HCT116 (cell line): Measurements from ENCODE around the gene FZR1. TPM values are rescaled to one million over a fixed set of nuclear protein-coding genes. Genes with fewer than 3 reads are reported as not detected.

Source experiments
- ATAC-seq: fragments of 200-7000 bp; cut with Tn5 transposase; 2 replicates; pipeline ENCODE4 v1.9.1; 2020; ENCODE audit warnings: mild to moderate bottlenecking, moderate library complexity
- BruUV-seq: library from RNA; stranded (reverse); fragments of 400-500 nt; replicated peaks from 2 replicates; lab custom pipeline; 2021; lab: Mats Ljungman, UMichigan
- CTCF ChIA-PET: fragments of 300-600 bp; sonication (Branson Sonifier 250); formaldehyde crosslinking; loops from one replicate; lab custom pipeline; 2021; ENCODE audit warnings: antibody characterized with exemption; lab: Charles Lee
- POLR2A ChIA-PET: fragments of 300-600, 350-600 bp; sonication (Branson Sonifier 250); formaldehyde crosslinking; loops from one replicate; lab custom pipeline; 2021; ENCODE audit warnings: antibody characterized with exemption; lab: Charles Lee
- RAD21 ChIA-PET, 2 experiments: fragments of 300-600 bp; sonication (Branson Sonifier 250); formaldehyde crosslinking; loops; one replicate each; lab custom pipeline; 2023; ENCODE audit warnings: low total read pairs in 2 of 2; ENCODE audit not compliant: uncharacterized antibody in 2 of 2, unreplicated experiment in 2 of 2, low non-redundant PET in 1 of 2; lab: Charles Lee
- DNase-seq: peaks from one replicate; pipeline ENCODE4 v3.0.0-alpha.2; 2010; ENCODE audit warnings: low read depth, low spot score
- H2AFZ ChIP-seq: fragments of 200-600 bp; shearing (Covaris generic), sonication (generic); 2 replicates; pipeline ENCODE4 v1.6.1; 2017; ENCODE audit warnings: low read depth, mixed run types, mixed read lengths, antibody characterized with exemption, low read length; ENCODE audit not compliant: poor library complexity, severe bottlenecking
- H3K27ac ChIP-seq: 2 replicates; pipeline ENCODE4 v1.5.1; 2012; ENCODE audit warnings: low read depth, low read length
- H3K27me3 ChIP-seq: fragments of 200-600 bp; sonication (generic); 2 replicates; pipeline ENCODE4 v1.6.1; 2016; ENCODE audit warnings: mixed run types, low read length, mixed read lengths; ENCODE audit not compliant: insufficient read depth
- H3K36me3 ChIP-seq, 2 experiments: fragments of 200-500 bp in 1 of 2; fragments of 200-600 bp in 1 of 2; sonication (Bioruptor generic) in 1 of 2; sonication (generic) in 1 of 2; 2 replicates each; pipeline versions ENCODE4 v1.5.1 to v1.6.1; 2014 to 2016; ENCODE audit warnings: low read length in 2 of 2, inconsistent platforms in 1 of 2, mixed read lengths in 1 of 2, mixed run types in 1 of 2; ENCODE audit not compliant: insufficient read depth in 2 of 2, control insufficient read depth in 1 of 2
- H3K4me1 ChIP-seq, 2 experiments: fragments of 200-600 bp in 1 of 2; sonication (generic) in 1 of 2; 2 replicates each; pipeline versions ENCODE4 v1.5.1 to v1.6.1; 2012 to 2017; ENCODE audit warnings: low read length in 2 of 2, inconsistent platforms in 1 of 2, mild to moderate bottlenecking in 1 of 2, mixed read lengths in 1 of 2, mixed run types in 1 of 2, moderate library complexity in 1 of 2; ENCODE audit not compliant: insufficient read depth in 2 of 2, control insufficient read depth in 1 of 2
- H3K4me2 ChIP-seq: fragments of 200-600 bp; sonication (generic); 2 replicates; pipeline ENCODE4 v1.6.1; 2017; ENCODE audit warnings: mixed run types, low read length, mixed read lengths
- H3K4me3 ChIP-seq, 2 experiments: fragments of 200-600 bp in 1 of 2; sonication (generic) in 1 of 2; replicated peaks in 1 of 2; 2 replicates each; pipeline ENCODE4 v1.5.1; 2011 to 2016; ENCODE audit warnings: low read length in 2 of 2, control low read depth in 1 of 2, low read depth in 1 of 2, mild to moderate bottlenecking in 1 of 2, mixed read lengths in 1 of 2, mixed run types in 1 of 2
- H3K79me2 ChIP-seq: fragments of 200-600 bp; sonication (generic); 2 replicates; pipeline ENCODE4 v1.6.1; 2017; ENCODE audit warnings: mild to moderate bottlenecking, mixed run types, low read length, moderate library complexity, mixed read lengths; ENCODE audit not compliant: insufficient read depth
- H3K9ac ChIP-seq: fragments of 200-600 bp; sonication (generic); 2 replicates; pipeline ENCODE4 v1.6.1; 2016; ENCODE audit warnings: low read length, mixed read lengths
- H3K9me2 ChIP-seq: fragments of 200-600 bp; sonication (generic), shearing (Covaris generic); 2 replicates; pipeline ENCODE4 v1.6.1; 2017; ENCODE audit warnings: mixed run types, mild to moderate bottlenecking, moderate library complexity; ENCODE audit not compliant: insufficient read depth
- H3K9me3 ChIP-seq, 2 experiments: fragments of 200-500 bp in 1 of 2; fragments of 200-600 bp in 1 of 2; sonication (Bioruptor generic) in 1 of 2; sonication (generic) in 1 of 2; 2 replicates each; pipeline ENCODE4 v1.6.1; 2014 to 2017; ENCODE audit warnings: low read length in 2 of 2, mixed read lengths in 2 of 2, inconsistent platforms in 1 of 2, low read depth in 1 of 2, mild to moderate bottlenecking in 1 of 2, mixed run types in 1 of 2, moderate library complexity in 1 of 2; ENCODE audit not compliant: control insufficient read depth in 1 of 2, insufficient read depth in 1 of 2
- H4K20me1 ChIP-seq: fragments of 200-600 bp; sonication (generic), shearing (Covaris generic); 2 replicates; pipeline ENCODE4 v1.6.1; 2017; ENCODE audit warnings: mixed run types, mild to moderate bottlenecking, moderate library complexity; ENCODE audit not compliant: insufficient read depth
- CBX3 ChIP-seq: IDR thresholded peaks from 2 replicates; pipeline ENCODE4 v1.6.1; 2012; ENCODE audit warnings: low read depth
- CEBPB ChIP-seq: IDR thresholded peaks from 2 replicates; pipeline ENCODE4 v1.6.1; 2012; ENCODE audit warnings: low read depth
- EGR1 ChIP-seq: IDR thresholded peaks from 2 replicates; pipeline ENCODE4 v1.6.1; 2012; ENCODE audit warnings: low read depth
- ELF1 ChIP-seq: IDR thresholded peaks from 2 replicates; pipeline ENCODE4 v1.6.1; 2012; ENCODE audit warnings: low read depth, borderline replicate concordance
- EZH2phosphoT487 ChIP-seq: fragments of 200-600 bp; IDR thresholded peaks from 2 replicates; pipeline ENCODE4 v1.6.1; 2018; ENCODE audit warnings: antibody characterized with exemption, borderline replicate concordance
- FOSL1 ChIP-seq: IDR thresholded peaks from 2 replicates; pipeline ENCODE4 v1.6.1; 2012; ENCODE audit warnings: low read depth
- POLR2AphosphoS5 ChIP-seq: IDR thresholded peaks from 2 replicates; pipeline ENCODE4 v1.6.1; 2011; ENCODE audit warnings: mild to moderate bottlenecking, low read depth, low read length, moderate library complexity
- RAD21 ChIP-seq: IDR thresholded peaks from 2 replicates; pipeline ENCODE4 v1.6.1; 2012; ENCODE audit warnings: low read depth, mild to moderate bottlenecking
- SIN3A ChIP-seq: IDR thresholded peaks from 2 replicates; pipeline ENCODE4 v1.6.1; 2012; ENCODE audit warnings: low read depth
- SP1 ChIP-seq: IDR thresholded peaks from 2 replicates; pipeline ENCODE4 v1.6.1; 2012; ENCODE audit warnings: low read depth
- SRF ChIP-seq: IDR thresholded peaks from 2 replicates; pipeline ENCODE4 v1.6.1; 2012; ENCODE audit warnings: low read depth
- TCF7L2 ChIP-seq: IDR thresholded peaks from 2 replicates; pipeline ENCODE4 v1.7.0; 2011; ENCODE audit warnings: borderline replicate concordance, inconsistent platforms; ENCODE audit not compliant: insufficient read depth, insufficient read length; ENCODE audit errors: extremely low read depth
- YY1 ChIP-seq: IDR thresholded peaks from 2 replicates; pipeline ENCODE4 v1.6.1; 2011; ENCODE audit warnings: low read length, low read depth, moderate library complexity, mild to moderate bottlenecking; ENCODE audit not compliant: insufficient replicate concordance; ENCODE audit errors: extremely low read depth
- ZFX ChIP-seq: fragments of 450-650 bp; IDR thresholded peaks from 2 replicates; pipeline ENCODE4 v1.6.1; 2017
- ZNF274 ChIP-seq: fragments of 200-500 bp; sonication (Bioruptor generic); IDR thresholded peaks from 2 replicates; pipeline ENCODE4 v1.6.1; 2014; ENCODE audit warnings: mild to moderate bottlenecking, low read depth, low read length, inconsistent platforms
- intact Hi-C: fragments of 100-400 bp; cut with micrococcal nuclease; formaldehyde crosslinking; loops from 2 replicates; pipeline ENCODE4 v1.10.0; 2022
- total RNA-seq: library from RNA; stranded (reverse); gene quantifications from one replicate; pipeline ENCODE4 v1.2.1, GENCODE V29; 2021; ENCODE audit not compliant: unreplicated experiment
- TF ChIP-seq, protein P1 (sequence below): IDR thresholded peaks from 2 replicates; pipeline ENCODE4 v1.6.1; 2012; ENCODE audit warnings: low read depth
- TF ChIP-seq, protein P2 (sequence below): IDR thresholded peaks from 2 replicates; pipeline ENCODE4 v1.6.1; 2012
- TF ChIP-seq, protein P3 (sequence below): IDR thresholded peaks from 2 replicates; pipeline ENCODE4 v1.6.1; 2012

Gene FZR1
- total RNA-seq, 1 experiment from 2014 or later = 60.3 TPM

DNA sequence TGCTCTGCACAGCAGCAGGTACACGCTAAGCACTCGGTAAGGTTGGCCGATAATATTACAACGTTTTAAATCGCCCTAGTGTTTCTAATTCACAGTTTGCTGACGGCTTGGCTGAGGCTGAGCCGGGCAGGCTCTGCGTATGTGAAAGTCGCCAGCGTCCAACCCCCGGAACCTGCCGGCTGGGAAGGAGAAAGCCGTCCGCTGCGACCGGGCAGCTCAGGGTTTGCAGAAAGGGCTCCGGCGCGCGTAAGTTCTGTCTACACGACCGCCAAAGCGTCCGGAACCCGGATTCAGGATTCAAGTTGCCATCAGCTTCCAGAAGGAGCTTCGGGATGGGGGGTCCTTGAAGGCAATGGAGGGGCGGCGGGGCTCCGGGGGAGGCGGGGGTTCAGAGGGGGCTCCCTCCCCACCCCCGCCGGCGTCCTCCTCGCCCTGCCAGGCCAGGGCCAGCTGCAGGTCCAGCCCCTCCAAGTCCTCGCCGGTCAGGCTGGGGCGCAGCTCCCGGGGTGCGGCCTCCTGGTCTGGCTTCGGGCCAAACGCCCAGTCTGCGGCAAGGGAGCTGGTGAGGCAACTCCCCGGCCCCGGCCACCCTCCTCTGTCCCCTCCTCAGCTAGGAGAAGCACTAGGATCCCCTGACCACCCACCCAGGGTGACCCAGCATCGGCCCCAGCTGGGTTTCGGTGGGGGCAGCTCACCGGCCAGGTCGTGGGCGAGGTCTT is 23.4 kb upstream of the FZR1 start:
- H3K27ac ChIP-seq = no peak overlapping the region
- H3K36me3 ChIP-seq = no peaks in the 10 kb centered on the region
- no peaks in the 10 kb centered on the region for H3K79me2 ChIP-seq
- H3K4me1 ChIP-seq = peaks cover 0 to 7% of the 10 kb centered on the region in 2 experiments; a peak in 2 of 4 replicates
- no peaks in the 10 kb centered on the region for H3K27me3 ChIP-seq
- no peak overlapping the region for H3K4me3 ChIP-seq
- no peak overlapping the region for H3K4me2 ChIP-seq
- CTCF ChIA-PET = interaction anchor here (2.3 kb wide), 1 partner anchor 178 kb away, joined by 6 read pairs; no protein-coding TSS in a partner anchor
- H3K9me2 ChIP-seq = no peaks in the 10 kb centered on the region
- no peaks in the 10 kb centered on the region for H3K9me3 ChIP-seq
- no peak overlapping the region for H2AFZ ChIP-seq
- no TSS peak for BruUV-seq
- TF ChIP-seq SP1 = no peak
- TF ChIP-seq EGR1 = no peak
- TF ChIP-seq, protein P1, sequence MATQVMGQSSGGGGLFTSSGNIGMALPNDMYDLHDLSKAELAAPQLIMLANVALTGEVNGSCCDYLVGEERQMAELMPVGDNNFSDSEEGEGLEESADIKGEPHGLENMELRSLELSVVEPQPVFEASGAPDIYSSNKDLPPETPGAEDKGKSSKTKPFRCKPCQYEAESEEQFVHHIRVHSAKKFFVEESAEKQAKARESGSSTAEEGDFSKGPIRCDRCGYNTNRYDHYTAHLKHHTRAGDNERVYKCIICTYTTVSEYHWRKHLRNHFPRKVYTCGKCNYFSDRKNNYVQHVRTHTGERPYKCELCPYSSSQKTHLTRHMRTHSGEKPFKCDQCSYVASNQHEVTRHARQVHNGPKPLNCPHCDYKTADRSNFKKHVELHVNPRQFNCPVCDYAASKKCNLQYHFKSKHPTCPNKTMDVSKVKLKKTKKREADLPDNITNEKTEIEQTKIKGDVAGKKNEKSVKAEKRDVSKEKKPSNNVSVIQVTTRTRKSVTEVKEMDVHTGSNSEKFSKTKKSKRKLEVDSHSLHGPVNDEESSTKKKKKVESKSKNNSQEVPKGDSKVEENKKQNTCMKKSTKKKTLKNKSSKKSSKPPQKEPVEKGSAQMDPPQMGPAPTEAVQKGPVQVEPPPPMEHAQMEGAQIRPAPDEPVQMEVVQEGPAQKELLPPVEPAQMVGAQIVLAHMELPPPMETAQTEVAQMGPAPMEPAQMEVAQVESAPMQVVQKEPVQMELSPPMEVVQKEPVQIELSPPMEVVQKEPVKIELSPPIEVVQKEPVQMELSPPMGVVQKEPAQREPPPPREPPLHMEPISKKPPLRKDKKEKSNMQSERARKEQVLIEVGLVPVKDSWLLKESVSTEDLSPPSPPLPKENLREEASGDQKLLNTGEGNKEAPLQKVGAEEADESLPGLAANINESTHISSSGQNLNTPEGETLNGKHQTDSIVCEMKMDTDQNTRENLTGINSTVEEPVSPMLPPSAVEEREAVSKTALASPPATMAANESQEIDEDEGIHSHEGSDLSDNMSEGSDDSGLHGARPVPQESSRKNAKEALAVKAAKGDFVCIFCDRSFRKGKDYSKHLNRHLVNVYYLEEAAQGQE = no peak
- TF ChIP-seq, all 23 proteins: peak for 0
- intact Hi-C loops = no loop called here
- RAD21 ChIA-PET = interaction anchor here in 1 of 2 experiments (0.6 kb wide), 1 partner anchor 183 kb away, joined by 3 read pairs; no protein-coding TSS in a partner anchor
- ATAC-seq = no peak
- POLR2A ChIA-PET = no interaction called here
- DNase-seq = no peak
- Histone ChIP-seq H4K20me1 (no peaks in the 10 kb centered on the region), H3K9ac (no peak overlapping the region)

DNA sequence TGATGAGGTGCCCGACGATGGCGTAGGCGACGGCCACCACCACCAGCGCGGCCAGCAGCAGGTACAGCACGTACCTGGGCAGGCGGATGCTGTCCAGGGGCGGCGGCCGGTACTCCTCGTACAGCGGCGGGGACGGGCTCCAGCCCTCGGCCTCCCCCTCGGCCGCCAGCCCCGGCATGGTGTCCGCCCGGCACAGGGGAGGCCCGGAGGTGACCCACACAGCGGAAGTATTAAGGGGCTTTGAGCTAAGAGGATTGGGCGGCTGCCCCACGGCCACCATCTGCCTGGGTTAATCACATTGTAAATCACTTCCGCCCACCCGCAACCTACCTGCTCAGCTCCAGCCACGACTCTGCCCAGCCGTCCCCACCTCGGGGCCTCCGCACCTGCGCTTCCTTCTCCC is 22.9 kb upstream of the FZR1 start, which contains the start of gene SMIM44:
Gene SMIM44, minus strand, starts transcription at position 216 of the 403 bp plus-strand sequence. Its CDS starts 38 bp downstream, at position 178.
- RAD21 ChIA-PET = no interaction called here
- Histone ChIP-seq H3K79me2 (no peaks in the 10 kb centered on the region), H3K9ac (no peak within 1 kb of the TSS), H3K27ac (no peak within 1 kb of the TSS), H3K27me3 (no peaks in the 10 kb centered on the region), H3K9me2 (no peaks in the 10 kb centered on the region), H3K4me1 (peaks cover 0 to 7% of the 10 kb centered on the region in 2 experiments; a peak in 2 of 4 replicates), H3K9me3 (no peaks in the 10 kb centered on the region), H2AFZ (no peak within 1 kb of the TSS), H4K20me1 (no peaks in the 10 kb centered on the region), H3K36me3 (no peaks in the 10 kb centered on the region), H3K4me2 (no peak within 1 kb of the TSS), H3K4me3 (no peak within 1 kb of the TSS)
- no peak for DNase-seq
- ATAC-seq = no peak
- POLR2A ChIA-PET = no interaction called here
- BruUV-seq = no TSS peak
- CTCF ChIA-PET = interaction anchor here (1.7 to 2.3 kb wide), 3 partner anchors 11 to 178 kb away, joined by 6 to 17 read pairs (median 6); partner anchors contain the start of gene DOHH
- intact Hi-C loops = no loop called here
- no peak for TF ChIP-seq FOSL1
- no peak for TF ChIP-seq ZNF274
- TF ChIP-seq POLR2AphosphoS5 = no peak
- TF ChIP-seq, protein P2, sequence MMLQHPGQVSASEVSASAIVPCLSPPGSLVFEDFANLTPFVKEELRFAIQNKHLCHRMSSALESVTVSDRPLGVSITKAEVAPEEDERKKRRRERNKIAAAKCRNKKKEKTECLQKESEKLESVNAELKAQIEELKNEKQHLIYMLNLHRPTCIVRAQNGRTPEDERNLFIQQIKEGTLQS = no peak
- TF ChIP-seq CBX3 = no peak
- no peak for TF ChIP-seq SRF
- TF ChIP-seq EZH2phosphoT487 = no peak
- TF ChIP-seq TCF7L2 = no peak
- no peak for TF ChIP-seq ELF1
- TF ChIP-seq YY1 = no peak
- no peak for TF ChIP-seq CEBPB
- TF ChIP-seq ZFX = no peak
- TF ChIP-seq, protein P3, sequence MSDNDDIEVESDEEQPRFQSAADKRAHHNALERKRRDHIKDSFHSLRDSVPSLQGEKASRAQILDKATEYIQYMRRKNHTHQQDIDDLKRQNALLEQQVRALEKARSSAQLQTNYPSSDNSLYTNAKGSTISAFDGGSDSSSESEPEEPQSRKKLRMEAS = no peak
- TF ChIP-seq RAD21 = no peak
- TF ChIP-seq SP1 = no peak
- TF ChIP-seq SIN3A = no peak
